Measurements from ENCODE around the gene ATP2A3.

Gene ATP2A3

DNA sequence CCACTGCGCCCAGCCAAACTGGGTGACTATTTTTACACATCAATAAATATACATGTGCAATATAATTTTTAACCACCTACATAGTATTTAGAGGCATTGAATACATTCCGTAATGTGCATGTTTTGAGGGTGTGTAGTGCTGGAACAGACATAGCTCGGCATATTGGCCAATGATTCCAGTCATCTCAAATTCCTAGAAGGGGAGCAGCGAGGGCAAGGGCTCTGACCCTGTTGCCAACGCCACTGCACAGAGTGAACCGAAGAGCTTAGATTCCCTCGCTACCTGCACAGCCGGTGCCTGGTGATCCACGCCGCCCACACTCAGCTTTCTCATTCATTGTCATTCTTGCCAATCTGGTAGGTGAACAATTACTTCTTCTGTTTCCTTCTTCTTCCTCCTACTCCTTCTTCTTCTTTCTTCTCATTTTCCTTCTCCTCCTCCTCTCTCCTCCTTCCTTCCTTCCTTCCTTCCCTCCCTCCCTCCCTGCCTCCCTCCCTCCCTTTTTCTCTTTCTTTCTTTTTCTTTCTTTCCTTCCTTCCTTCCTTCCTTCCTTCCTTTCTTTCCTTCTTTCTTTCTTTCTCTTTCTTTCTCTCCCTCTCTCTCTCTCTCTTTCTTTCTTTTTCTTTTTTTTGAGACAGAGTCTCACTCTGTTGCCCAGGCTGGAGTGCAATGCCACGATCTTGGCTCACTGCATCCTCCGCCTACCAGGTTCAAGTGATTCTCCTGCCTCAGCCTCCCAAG, 26.3 kb upstream of the ATP2A3 start:
- no peak for DNase-seq

DNA sequence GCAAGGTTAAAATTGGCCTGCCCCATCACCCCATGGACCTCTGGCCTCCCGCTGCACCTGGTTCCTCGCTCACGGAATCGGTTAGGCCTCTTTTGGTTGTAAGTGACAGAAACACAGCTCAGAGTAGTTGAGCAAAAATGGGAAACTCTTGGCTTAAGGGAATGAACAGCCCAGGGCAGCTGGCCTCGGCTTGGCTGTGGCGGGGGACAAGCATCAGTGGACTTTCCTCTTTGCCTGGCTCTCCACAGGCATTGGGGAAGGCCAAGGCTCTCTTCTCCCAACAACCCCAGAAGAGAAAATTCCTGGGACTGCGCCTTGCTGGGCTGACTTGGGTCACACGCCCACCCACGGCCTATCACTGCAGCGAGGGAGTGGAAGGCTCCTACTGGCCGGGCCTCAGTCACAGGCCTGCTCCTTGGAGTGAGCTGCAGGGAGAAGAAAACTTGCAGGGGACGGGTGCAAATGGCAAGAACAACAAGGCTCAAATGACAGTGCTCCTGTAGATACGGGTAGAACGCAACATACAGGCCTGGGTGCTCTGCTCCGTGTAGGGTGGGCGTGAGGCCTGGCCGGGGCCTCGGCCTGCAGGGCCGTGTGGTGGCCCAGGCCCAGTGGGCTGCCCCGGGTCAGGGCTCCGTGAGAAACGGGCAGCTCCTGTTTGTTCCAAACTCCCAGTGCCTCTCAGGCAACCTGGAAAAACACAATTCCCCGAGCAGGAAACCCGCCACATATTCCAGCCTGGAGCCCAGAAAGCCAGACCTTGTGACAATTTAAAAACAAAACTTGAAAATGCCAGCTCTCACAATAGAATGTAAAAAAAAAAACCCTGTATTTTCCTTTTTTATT, 25.0 kb upstream of the ATP2A3 start:
- no peak for DNase-seq

DNA sequence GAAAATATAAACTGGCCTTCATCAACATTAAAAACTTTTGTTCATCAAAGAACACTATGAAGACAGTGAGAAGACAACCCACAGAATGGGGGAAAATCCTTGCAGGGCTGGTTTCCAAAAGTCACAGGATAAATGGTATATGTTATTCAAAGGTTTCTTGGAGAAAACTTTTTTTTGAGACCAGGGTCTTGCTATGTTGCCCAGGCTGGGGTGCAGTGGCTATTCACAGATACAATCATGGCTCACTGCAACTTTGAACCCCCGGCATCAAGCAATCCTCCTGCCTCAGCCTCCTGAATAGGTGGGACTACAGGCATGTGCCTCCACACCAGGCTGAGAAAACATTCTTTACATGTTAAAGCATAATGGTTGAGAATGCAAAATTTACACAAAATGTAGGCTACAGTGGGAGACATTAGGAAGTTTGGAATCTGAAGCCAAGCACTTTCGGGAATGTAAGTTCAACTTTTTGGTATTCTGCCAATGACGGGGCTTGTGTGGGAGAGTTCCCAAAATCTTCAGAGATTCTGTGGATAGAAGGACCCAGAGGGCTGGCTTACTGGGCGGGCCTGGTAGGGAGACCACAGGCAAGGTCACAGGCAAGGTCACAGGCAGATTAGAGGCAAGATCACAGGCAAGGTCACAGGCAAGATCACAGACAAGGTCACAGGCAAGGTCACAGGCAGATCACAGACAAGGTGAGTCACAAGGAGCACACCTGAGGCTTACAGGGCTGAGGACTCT, 24.2 kb upstream of the ATP2A3 start:
- DNase-seq: no peak

GRCh38 chr17:3986939-3987335, 22.7 kb upstream of the ATP2A3 start:
- no peak for DNase-seq

GRCh38 chr17:3986270-3986938, 22.2 kb upstream of the ATP2A3 start:
- DNase-seq: no peak

- no peak for DNase-seq
Measured at GRCh38 chr17:3985846-3986245, 21.6 kb upstream of the ATP2A3 start.

GRCh38 chr17:3983606-3984484, 19.6 kb upstream of the ATP2A3 start:
- DNase-seq: no peak

DNA sequence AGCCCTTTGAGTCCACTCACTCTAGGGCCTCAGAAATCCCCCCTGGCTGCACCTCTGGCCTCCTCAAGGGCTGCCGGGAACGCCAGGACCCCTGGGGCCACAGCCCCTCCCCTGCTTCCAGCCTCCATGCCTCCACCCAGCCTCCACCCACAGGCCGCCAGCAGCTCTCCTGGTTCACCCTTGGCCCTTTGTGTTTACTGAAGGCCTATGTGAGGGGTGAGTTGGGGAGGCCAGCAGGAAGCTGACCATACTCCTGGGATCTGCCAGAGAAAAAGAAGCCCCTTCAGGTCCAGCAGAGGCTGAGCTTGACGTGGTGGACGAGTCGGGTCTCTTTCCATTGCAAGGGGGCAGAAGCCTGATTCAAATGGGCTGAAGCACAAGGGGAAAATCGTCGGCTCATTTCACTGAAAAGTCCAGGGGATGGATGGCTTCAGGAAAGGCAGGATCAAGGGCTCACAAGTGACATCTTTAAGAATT, 18.3 kb upstream of the ATP2A3 start:
- no peak for DNase-seq

- DNase-seq: no peak
Measured at GRCh38 chr17:3982113-3982512, 17.9 kb upstream of the ATP2A3 start.

DNA sequence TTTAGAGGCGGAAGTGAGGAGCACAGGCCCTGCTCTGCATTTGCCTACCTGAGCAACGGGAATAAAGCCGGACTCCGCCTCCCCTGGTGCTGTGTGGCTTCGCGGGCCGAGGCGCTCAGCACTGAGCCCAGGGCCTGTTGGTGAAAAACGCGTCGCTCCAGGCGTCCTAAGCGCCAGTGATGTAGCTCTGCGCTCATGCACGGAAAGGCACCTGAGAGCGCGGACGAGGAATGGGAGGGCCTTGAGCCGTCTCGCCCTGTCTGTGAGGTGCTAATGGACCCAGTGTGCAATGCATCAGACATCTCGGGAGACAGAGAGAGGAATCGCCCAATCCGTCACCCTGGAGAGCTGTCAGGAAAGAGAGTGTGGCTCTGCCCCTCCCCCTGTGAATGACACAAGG, 17.2 kb upstream of the ATP2A3 start:
- no peak for DNase-seq

- DNase-seq: no peak
Measured at GRCh38 chr17:3980381-3981014, 16.3 kb upstream of the ATP2A3 start.

- no peak for DNase-seq
Measured at GRCh38 chr17:3979290-3979611, 15.0 kb upstream of the ATP2A3 start.

DNA sequence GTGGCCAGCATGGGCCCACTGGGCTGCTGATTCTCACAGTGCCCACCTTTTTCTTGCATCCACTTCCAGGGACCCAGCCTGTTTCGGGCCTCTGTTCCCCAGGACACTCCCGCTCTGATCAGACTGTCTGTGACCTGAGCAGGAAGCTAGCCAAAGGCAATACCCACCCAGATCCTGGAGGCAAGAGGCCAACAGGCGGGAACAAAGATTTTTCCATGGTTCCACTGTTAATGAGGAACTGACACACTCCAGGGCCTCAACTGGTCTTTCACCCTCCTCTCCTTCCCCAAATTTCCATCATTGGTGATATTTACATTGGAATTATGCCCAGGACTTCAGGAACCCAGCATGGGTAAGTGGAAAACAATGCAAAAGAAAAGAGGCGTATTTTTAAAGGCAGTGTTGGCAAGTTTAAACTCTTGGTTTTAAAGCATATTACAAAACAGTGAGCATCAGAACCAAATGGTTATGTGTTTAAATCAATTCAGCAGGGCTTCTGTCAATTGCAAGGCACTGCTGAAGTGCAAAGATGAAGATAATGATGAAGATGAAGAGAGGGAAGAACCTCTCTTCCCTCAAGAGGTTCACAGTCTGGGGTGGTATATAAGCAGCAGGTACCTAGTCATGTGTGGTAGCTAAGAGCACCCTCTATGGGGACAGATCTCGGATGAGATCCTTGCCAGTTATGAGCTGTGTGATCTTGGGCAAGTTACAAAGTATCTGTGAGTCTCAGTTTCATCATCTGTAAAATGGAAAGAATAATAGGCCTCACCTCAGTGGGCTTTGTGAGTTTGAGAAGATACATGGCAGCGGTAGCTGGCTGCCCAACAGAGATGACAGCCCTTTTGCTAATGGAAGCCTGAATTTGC, 14.4 kb upstream of the ATP2A3 start:
- no peak for DNase-seq

- no peak for DNase-seq
Measured at GRCh38 chr17:3977387-3977786, 13.2 kb upstream of the ATP2A3 start.

DNA sequence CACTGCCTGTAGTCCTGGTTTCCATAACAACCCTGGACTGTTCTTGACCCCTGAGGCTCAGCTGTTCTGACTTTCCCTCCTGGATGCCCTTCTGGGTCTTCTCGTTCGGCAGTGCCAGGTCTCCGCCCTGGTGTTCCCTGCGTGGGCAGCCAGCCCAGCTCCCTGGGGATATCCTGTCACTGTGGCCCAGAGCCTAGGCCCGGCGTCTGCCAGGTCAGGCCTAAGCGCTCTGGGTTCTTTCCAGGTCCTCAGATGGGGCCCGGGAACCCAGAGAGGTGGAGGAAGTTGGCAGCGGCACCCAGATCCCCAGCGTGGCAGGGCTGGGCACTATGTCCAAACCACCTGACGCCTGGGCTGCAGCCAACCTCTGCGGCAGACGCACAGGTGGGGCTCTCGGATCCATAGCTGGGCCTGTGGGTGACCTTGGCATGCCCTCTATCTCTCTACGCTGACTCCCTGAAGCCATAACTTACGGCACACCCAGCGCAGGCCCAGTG, 12.5 kb upstream of the ATP2A3 start:
- no peak for DNase-seq

- DNase-seq: no peak
Measured at GRCh38 chr17:3974980-3975379, 10.7 kb upstream of the ATP2A3 start.

DNA sequence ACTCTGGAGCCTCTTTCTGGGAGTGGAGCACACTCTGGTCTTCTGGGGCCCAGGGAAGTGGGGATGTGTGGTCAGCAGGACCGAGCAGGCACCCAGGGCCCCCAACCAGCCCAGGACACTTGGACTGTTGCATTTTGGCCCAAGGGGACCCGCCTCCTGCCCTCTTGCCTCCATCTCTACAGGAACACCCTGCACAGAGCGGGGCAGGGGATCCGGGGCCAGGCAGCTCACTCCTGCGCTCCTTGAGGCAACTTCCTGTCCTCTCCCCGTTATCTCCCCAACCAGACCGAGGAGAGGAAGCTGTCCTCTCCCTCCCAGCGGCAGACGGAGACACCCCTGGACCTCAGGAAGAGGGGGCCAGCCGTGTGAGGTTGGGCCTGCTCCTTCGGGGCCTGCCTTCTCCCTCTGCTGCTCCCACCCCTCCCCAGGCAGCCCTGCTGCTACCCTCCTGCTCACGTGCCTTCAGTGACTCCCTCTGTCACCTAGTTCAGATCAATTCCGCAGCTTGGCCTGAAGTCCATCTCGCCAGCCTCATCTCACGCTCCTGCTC, 10.0 kb upstream of the ATP2A3 start:
- DNase-seq: no peak

DNA sequence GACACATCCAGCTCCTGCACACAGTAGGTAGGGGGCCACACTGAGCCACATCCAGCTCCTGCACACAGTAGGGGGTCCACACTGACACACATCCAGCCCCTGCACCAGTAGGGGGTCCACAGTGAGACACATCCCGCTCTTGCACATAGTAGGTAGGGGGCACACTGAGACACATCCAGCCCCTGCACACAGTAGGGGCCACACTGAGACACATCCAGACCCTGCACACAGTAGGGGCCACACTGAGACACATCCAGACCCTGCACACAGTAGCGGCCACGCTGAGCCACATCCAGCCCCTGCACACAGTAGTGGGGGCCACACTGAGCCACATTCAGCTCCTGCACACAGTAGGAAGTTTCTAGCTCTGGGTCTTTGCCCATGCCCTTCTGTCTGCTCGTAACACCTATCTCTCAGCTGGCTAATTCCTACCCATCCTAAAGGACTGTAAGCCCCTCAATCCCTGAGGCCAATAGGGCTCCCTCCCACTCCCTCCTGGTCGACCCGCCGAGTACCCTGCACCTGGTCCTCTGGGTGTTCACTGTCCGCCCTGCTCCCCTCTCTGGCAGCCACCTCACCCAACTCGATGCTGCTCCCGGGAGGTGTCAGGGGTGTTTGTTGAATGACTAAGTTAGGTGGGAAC, 9.4 kb upstream of the ATP2A3 start:
- no peak for DNase-seq

- DNase-seq: no peak
Measured at GRCh38 chr17:3972931-3973330, 8.7 kb upstream of the ATP2A3 start.
